Activated T-cell treated with anti-CD3 and anti-CD28 coated beads for 24 hours (primary cell): Measurements from ENCODE around the gene CUEDC1.

Experiments
- DNase-seq: peaks from one replicate; pipeline ENCODE4 v3.0.0-alpha.2; 2020; ENCODE audit warnings: low read depth

The CUEDC1 gene

GRCh38 chr17:57915544-57915943, 39.7 kb downstream of the CUEDC1 start:
- DNase-seq: no peak

DNA sequence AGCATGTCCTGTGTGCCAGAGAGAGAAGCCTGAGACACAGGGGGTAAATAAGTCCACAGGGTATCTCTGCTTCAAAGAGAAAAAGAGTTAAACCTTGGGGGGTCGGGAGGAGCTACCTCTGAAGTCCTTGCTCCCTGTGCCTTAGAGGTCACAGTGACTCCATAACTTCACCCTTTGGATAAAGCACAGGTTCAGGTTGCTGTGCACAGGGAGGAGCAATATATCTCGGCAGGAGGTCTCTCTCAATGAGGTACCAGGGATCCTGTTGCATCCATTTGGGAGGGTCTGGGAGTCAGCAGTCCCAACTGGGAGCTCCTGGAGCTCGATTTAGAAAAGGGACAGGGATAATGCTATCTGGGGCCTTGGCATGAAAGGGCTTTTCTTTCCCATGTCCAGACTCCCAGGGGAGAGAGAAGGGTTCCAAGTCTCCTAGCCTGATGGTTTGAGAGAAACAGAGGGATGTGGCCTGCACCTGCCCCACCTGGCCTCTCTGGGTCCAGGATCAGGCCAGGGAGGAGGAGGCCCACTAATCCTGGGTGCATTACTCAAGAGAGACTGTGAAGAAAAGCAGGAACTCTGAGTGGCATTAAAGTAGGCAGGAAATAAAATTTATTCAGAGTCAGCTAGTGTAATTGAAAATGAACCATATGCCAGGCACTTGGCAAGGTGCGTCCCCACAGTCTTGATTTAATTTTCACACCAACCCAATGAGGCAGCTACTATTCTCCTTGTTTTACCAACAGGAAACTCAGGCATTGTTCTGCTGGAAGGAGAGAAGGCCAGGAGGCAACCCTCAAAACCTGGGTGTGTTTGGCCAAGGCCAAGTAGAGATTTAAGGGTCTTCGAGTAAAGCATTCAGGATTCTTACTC, 40.7 kb downstream of the CUEDC1 start:
- DNase-seq: no peak

- DNase-seq: no peak
Measured at GRCh38 chr17:57913575-57914272, 41.5 kb downstream of the CUEDC1 start.

DNA sequence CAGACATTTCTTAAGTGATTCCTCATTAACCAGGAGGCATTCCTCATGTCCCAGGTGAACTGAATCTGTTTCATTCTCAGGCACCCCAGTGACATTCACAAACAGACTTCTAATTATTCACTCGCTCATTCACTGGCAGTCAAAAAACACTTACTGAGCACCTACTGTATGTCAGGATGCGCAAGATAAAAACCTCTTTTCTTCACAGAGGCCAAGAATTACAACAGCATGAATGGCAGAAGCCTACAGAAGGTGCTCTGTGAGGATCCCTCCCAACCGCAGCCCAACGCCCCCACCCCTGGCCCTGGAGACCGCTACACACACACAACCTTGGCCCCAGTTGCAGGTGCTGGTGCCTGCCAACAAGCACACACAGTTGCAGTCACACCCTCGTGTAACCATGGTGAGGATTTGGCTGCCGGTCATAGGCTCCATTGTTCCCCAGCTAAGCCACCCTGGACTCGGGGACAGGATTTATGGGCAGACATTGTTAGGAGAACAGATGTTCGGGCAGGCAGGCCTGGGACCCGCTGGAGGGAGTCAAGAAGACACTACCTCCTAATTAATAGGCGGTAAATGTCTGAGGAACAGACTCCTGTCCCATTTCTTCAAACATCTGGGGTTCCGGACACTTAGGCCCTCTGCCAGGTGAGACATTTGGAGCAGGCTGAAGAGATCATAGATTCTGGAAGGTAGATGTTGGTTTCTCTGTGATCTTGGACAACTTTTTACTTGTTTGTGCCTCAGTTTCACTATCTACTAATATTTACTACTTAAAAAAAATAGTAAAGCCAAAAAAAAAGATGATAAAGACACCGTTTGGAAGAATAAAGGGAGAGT, 43.2 kb downstream of the CUEDC1 start:
- no peak for DNase-seq

DNA sequence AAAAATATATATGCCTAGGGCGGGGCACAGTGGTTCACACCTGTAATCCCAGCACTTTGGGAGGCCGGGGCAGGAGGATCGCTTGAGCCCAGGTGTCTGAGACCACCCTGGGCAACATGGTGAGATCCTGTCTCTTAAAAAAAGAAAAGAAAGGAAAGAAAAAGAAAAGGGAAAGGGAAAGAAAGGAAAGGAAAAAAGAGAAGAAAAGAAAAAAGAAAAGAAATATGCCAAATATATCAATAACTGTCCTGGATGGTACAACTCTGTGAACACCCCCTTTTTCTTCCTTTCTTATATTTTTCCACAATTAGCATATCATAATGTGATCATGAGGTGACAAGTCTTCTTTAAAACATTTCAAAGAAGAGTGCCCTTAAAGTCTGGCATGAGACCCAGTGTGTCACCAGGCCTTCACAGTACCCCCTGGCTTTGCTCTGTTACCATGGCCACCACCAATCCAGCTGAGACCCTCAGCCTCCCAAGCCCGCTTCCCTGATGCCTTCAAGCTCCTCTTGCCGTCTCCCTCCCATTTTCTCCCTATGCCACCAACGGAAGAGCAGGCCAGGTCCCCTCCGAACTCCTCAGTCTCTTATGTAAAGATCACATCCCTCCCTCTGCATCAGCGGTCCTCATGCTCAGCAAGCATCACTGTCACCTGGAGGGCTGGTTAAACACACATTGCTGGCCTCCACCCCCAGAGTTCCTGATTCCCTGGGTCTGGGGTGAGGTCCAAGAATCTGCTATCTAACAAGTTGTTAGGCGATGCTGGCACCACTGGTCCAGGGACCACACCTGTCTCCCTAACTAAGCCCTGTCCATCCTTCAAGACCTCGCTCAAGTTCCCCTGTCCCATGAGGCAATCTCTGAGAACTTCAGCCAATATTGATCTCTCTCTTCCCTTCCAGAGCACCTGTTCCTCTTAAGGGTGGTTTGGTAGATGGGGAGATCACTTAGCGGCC, 44.5 kb downstream of the CUEDC1 start:
- no peak for DNase-seq

GRCh38 chr17:57909551-57909950, 45.7 kb downstream of the CUEDC1 start:
- DNase-seq: no peak

GRCh38 chr17:57908278-57908677, 46.9 kb downstream of the CUEDC1 start:
- no peak for DNase-seq

DNA sequence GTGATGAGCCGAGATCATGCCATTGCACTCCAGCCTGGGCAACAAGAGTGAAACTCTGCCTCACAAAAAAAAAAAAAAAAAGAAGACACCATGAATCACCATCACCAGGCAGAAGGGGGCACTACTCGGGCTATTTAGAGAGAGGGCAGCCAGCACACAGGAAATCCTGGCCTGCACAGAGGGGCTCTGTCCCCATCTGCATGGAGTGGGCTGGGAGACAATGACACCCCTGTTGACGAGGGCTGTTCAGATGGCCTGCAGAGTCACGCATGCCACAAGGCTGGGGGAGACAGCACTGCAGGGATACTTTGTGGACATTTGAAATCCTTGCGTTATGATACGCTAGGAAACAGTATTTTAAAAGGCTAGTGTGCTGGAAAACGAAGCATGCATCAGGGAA, 48.3 kb downstream of the CUEDC1 start:
- no peak for DNase-seq

DNA sequence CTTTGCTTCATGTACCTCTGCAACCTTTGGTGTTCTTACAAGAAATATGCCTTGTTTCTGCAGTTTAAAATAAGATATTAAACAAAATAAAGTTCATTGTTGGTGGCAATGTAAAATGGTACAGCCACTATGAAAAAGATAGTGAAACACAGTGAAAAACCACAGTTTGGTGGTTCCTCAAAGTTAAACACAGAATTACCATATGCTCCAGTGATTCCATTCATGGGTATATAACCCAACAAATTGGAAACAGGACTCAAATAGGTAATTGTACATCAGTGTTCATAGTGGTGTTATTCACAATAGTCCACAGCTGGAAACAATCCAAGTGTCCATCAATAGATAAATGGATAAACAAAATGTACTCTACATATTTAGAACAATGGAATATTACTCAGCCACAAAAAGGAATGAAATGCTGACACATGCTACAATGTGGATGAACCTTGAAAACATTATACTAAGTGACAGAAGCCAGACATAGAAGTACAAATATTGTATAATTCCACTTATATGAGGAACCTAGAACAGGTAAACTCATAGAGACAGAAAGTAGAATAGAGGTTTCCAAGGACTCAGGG, 49.2 kb downstream of the CUEDC1 start:
- DNase-seq: no peak

- no peak for DNase-seq
Measured at GRCh38 chr17:57903961-57904360, 51.3 kb downstream of the CUEDC1 start.

DNA sequence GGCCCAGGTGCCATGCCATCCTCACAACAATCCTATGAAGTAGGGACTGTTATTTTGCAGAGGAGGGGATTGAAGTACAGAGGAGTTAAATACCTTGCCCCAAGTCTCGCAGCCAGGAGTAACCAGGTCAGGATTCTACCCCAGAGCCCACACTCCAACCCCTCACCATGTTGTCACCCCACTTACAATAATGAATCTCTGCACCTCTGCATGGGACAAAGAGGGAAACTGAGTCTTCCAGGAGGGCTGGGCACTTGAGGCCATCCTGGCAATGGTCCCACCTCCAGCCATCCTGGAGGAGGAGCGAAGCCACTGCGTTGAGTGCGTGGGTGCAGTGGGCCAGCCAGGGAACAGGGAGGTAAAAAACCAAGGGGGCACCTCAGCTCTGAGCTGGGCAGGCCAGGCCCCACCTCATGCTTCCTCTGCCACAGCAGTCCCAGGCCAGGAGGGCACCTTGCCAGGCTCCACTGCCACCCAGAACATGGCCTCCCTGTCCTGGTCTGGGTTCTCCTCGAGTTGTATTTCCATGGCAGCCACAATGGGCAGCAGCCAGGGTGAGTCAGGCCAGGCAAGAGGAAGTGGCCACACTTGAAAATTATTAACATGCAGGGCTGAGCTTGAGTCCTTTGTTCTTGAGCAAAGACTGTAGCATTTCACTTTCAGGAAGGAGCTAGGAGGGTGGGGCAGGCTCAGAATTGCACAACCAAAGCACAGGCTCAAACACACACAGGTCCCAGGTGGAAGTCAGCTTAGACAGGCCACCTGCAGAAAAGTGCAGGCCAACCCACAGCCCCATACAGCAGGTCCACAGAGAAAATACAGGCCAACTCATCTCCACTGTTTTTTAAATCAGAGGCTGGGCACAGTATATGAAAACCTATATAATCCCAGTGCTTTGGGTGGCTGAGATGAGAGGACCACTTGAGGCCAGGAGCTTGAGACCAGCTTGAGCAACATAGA, 52.1 kb downstream of the CUEDC1 start:
- no peak for DNase-seq

- no peak for DNase-seq
Measured at GRCh38 chr17:57902117-57902799, 53.0 kb downstream of the CUEDC1 start.

GRCh38 chr17:57900991-57901743, 54.0 kb downstream of the CUEDC1 start:
- DNase-seq: no peak

GRCh38 chr17:57899822-57900221, 55.4 kb downstream of the CUEDC1 start:
- DNase-seq: no peak

- DNase-seq: no peak
Measured at GRCh38 chr17:57899391-57899790, 55.8 kb downstream of the CUEDC1 start.

- no peak for DNase-seq
Measured at GRCh38 chr17:57898487-57899311, 56.5 kb downstream of the CUEDC1 start.

DNA sequence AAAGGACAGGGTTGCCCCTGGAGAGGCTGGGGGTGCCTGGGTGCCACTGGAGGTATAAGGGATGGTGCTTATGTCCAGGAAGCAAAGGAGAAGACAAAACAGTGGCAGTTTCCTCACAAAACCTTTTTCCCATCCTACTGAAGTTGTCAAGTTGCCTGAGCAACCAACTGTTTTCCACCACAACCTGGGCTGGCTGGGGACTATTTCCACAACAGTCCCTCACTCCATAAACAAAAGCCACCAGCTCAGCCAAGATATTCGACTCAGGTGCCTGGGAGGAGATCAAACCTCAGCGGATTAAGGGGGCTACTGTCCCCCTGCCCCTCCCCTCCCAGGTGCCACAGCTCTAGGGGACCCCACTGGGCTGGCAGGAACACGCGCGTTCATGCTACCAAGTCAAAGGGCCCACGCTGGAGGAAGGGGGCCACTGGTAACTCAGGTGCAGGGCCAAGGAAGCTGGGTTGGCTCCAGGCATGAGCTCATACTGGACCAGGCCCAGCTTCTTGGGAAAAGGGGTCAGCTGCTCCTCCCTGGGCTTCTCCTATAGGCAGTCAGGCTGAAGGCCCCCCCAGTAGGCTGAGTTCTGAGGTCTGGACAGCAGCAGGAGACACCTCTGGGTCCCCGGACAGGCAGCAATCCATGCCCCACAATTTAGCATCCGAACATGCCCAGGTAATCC, 59.7 kb downstream of the CUEDC1 start:
- no peak for DNase-seq
